ENCODE data around the gene DAND5. TPM values are rescaled to one million over a fixed set of nuclear protein-coding genes. Genes with fewer than 3 reads are reported as not detected.

The DAND5 gene
- total and polyA plus RNA-seq, 9 of the 15 experiments (the other 6 are each of a cell fraction or from before 2014, with no cell fraction given) = 0.22 to 0.83 (median 0.60) TPM

- Histone ChIP-seq H3K79me2 (ENCODE audit: control insufficient read depth, insufficient read depth, low read length) (peaks cover 40% of the 10 kb centered on the region), H4K20me1 (replicated peaks; ENCODE audit: control insufficient read depth, insufficient read depth, low read length) (no peaks in the 10 kb centered on the region; the same call in 1 of the 2 replicates), H3K9ac (ENCODE audit: insufficient read depth in 1 of 2, low read depth in 2 of 2, low read length in 2 of 2) (peak overlapping the region; percentile 76 to 99), H2AFZ (ENCODE audit: low read depth, low read length) (peak overlapping the region; percentile 88), H3K27me3 (ENCODE audit: control insufficient read depth in 2 of 2, insufficient read depth in 2 of 2, low read length in 2 of 2) (no peaks in the 10 kb centered on the region; a peak in 1 of 5 replicates), H3K4me2 (ENCODE audit: insufficient read depth, low read length) (peak overlapping the region; percentile 85), H3K27ac (ENCODE audit: extremely low read depth, low read depth, low read length) (peak overlapping the region; percentile 76), H3K9me3 (replicated peaks; ENCODE audit: control insufficient read depth, insufficient read depth, low read depth, low read length) (no peaks in the 10 kb centered on the region), H3K36me3 (ENCODE audit: control insufficient read depth, insufficient read depth, low read length) (peaks cover 13% of the 10 kb centered on the region; the same call in 1 of the 3 replicates), H3K4me1 (replicated peaks in 1 of 2; ENCODE audit: control insufficient read depth in 2 of 2, insufficient read depth in 2 of 2, low read length in 2 of 2) (peaks cover 5 to 42% of the 10 kb centered on the region in 2 experiments; a peak in 4 of 5 replicates), H3K9me1 (ENCODE audit: control insufficient read depth, insufficient read depth, low read length) (no peaks in the 10 kb centered on the region), H3K4me3 (peak overlapping the region; percentile 64)
- POLR2A ChIA-PET = interaction anchor here (0.6 kb wide), 1 partner anchor 38 kb away, joined by 3 read pairs; no protein-coding TSS in a partner anchor
- WGBS (ENCODE audit: insufficient coverage, low coverage, missing lambda C conversion rate) = under 1% methylated on average over 48 of the region's 129 CpGs
- CTCF ChIA-PET (ENCODE audit: low intra/inter-chr PET ratio) = no interaction called here
- FAIRE-seq = peak; percentile 37
- BruUV-seq (replicated peaks) = no TSS peak
- in situ Hi-C loops (cut with MboI) = no loop called here
- intact Hi-C loops (cut with micrococcal nuclease) = no loop called here
- ATAC-seq = peak; percentile 50
- peak; percentile 41 to 92 (median 86) for DNase-seq (ENCODE audit: extremely low read depth in 1 of 4, low spot score in 3 of 4)
- TF ChIP-seq MGA (IDR thresholded peaks at IDR 0.05) = peak; percentile 13; the same call in 1 of the 2 replicates
Observed at GRCh38 chr19:12995596-12996405, 26.4 kb downstream of the DAND5 start.

All from K562 (cell line).